ENCODE data around the gene MECR. TPM values are rescaled to one million over a fixed set of nuclear protein-coding genes. Genes with fewer than 3 reads are reported as not detected.

Gene MECR, protein sequence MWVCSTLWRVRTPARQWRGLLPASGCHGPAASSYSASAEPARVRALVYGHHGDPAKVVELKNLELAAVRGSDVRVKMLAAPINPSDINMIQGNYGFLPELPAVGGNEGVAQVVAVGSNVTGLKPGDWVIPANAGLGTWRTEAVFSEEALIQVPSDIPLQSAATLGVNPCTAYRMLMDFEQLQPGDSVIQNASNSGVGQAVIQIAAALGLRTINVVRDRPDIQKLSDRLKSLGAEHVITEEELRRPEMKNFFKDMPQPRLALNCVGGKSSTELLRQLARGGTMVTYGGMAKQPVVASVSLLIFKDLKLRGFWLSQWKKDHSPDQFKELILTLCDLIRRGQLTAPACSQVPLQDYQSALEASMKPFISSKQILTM
- 20.5 and 22.5 TPM in 2 replicates for total RNA-seq
- long read RNA-seq, transcript MECR-202 (10 exons, 2,416 nt), result minor isoform, 7 of 95 reads
- long read RNA-seq, transcript MECR-201 (10 exons, 1,353 nt), result major isoform, 39 of 95 reads
- long read RNA-seq, partial matches to known transcripts, result 12 of 95 reads
- long read RNA-seq, other reads (novel, unspliced or antisense), result 37 of 95 reads

DNA sequence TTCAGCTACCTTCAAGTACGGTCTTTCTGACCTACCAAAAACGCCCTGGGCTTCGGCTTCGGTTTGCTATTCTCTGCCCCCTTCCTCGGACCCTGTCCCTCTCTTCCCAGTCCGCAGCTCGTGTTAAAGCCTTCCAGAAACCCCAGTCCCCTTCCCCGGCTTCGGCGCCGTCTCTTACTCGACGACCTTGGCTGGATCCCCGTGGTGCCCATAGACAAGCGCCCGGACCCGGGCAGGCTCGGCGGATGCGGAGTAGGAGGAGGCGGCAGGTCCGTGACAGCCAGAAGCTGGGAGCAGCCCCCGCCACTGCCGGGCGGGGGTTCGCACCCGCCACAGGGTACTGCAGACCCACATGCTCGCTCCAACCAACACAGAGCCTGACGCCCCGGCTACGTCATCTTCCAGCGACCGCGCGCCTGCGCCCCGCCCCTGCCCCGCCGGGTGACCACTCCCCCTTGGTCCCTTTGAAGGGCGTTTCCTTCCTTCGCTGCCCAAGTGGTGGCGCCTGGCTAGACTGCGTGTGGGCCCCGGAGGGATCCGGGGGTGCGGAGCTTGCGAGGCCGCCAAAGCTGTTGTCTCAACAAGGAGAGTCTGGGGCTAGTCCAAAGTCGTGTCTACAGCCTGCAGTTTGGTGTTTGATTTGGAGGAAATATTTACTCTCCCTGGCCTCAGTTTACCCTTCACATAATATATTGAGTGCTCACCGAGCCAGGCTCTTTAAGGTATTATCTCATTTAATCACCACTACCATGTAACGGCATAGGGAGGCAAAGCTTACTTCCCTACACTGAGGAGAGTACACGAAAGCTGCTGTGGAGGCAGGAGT lies at the start of gene MECR:
Gene MECR, minus strand, starts transcription at position 382 of the 826 bp plus-strand sequence. Its CDS starts 28 bp downstream, at position 354.
- Mint-ChIP-seq H3K9me3 (ENCODE audit: unreplicated experiment) (no peaks in the 10 kb centered on the region), H3K36me3 (ENCODE audit: unreplicated experiment) (no peaks in the 10 kb centered on the region), H3K4me1 (ENCODE audit: unreplicated experiment) (peaks cover 19% of the 10 kb centered on the region), H3K27me3 (ENCODE audit: unreplicated experiment) (peaks cover 14% of the 10 kb centered on the region), H3K4me3 (ENCODE audit: unreplicated experiment) (peak within 1 kb of the TSS; percentile 97), H3K27ac (ENCODE audit: unreplicated experiment) (peak within 1 kb of the TSS; percentile 93)
- TF ChIP-seq, protein P1, sequence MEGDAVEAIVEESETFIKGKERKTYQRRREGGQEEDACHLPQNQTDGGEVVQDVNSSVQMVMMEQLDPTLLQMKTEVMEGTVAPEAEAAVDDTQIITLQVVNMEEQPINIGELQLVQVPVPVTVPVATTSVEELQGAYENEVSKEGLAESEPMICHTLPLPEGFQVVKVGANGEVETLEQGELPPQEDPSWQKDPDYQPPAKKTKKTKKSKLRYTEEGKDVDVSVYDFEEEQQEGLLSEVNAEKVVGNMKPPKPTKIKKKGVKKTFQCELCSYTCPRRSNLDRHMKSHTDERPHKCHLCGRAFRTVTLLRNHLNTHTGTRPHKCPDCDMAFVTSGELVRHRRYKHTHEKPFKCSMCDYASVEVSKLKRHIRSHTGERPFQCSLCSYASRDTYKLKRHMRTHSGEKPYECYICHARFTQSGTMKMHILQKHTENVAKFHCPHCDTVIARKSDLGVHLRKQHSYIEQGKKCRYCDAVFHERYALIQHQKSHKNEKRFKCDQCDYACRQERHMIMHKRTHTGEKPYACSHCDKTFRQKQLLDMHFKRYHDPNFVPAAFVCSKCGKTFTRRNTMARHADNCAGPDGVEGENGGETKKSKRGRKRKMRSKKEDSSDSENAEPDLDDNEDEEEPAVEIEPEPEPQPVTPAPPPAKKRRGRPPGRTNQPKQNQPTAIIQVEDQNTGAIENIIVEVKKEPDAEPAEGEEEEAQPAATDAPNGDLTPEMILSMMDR (IDR thresholded peaks at IDR 0.05), result peak; percentile 32
- peak; percentile 97 for DNase-seq (ENCODE audit: extremely low spot score, unreplicated experiment)

DNA sequence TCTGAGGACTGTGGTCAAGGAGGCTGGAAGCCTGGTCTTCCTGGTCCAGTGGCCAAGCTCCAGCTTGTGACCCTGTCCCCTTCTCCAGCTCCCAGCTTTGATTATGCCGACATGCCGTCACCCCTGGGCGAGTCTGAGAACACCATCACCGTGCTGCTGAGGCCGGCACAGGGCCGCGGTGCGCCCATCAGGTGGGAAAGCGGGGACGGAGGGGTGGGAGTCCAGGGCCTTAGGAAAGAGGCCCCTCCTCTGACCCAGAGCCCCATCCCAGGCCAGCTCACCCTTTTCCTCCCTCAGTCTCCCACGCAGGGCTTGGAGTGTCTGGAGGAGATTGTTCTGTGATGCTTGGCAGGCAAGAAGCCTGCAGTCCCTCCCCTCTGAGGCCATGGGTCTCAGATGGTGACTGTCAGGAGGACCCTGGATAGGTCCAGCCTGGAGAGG lies 49.2 kb upstream of the MECR start:
- Mint-ChIP-seq H3K9me3 (ENCODE audit: unreplicated experiment) (no peaks in the 10 kb centered on the region), H3K27me3 (ENCODE audit: unreplicated experiment) (no peaks in the 10 kb centered on the region), H3K27ac (ENCODE audit: unreplicated experiment) (no peak overlapping the region), H3K4me1 (ENCODE audit: unreplicated experiment) (peaks cover 5% of the 10 kb centered on the region), H3K36me3 (ENCODE audit: unreplicated experiment) (no peaks in the 10 kb centered on the region), H3K4me3 (ENCODE audit: unreplicated experiment) (no peak overlapping the region)
- TF ChIP-seq, protein P1 (IDR thresholded peaks at IDR 0.05), result no peak
- DNase-seq (ENCODE audit: extremely low spot score, unreplicated experiment), result no peak

DNA sequence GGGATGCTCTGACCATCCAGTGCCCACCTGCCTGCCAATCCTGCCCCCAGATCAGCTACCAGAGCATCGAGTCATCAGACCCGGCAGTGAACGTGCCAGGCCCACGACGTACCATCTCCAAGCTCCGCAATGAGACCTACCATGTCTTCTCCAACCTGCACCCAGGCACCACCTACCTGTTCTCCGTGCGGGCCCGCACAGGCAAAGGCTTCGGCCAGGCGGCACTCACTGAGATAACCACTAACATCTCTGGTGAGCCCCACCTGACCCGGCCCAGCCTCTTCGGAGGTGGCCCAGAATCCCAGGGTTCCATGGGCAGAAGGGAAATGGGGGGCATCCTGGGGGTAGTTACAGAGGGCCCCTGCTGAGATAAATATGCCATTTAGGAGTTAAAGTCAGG lies 48.7 kb upstream of the MECR start:
- no peaks in the 10 kb centered on the region for H3K27me3 Mint-ChIP-seq (ENCODE audit: unreplicated experiment)
- TF ChIP-seq, protein P1 (IDR thresholded peaks at IDR 0.05), result no peak
- H3K36me3 Mint-ChIP-seq (ENCODE audit: unreplicated experiment), result no peaks in the 10 kb centered on the region
- DNase-seq (ENCODE audit: extremely low spot score, unreplicated experiment), result no peak
- H3K4me3 Mint-ChIP-seq (ENCODE audit: unreplicated experiment), result no peak overlapping the region
- H3K9me3 Mint-ChIP-seq (ENCODE audit: unreplicated experiment), result no peaks in the 10 kb centered on the region
- no peak overlapping the region for H3K27ac Mint-ChIP-seq (ENCODE audit: unreplicated experiment)
- peaks cover 5% of the 10 kb centered on the region for H3K4me1 Mint-ChIP-seq (ENCODE audit: unreplicated experiment)

DNA sequence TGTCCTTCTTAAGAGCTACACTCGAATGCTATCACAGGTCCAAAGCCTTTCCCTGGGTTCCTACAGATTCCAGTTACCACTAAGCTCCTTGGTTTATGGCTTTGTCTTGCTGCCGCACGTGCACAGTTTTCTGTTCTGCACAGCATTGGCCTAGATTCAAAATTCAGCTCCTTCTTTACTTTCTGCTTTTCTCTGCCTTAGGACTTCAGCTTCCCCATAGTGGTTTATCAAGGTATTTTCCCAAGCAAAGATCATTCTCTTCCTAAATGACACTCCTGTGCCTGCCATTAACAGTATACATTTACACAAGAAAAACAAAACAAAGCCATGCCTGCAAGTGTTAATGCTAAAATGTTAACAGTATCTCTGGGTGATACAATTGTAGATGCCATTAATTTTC lies 47.4 kb upstream of the MECR start:
- Mint-ChIP-seq H3K27me3 (ENCODE audit: unreplicated experiment) (no peaks in the 10 kb centered on the region), H3K27ac (ENCODE audit: unreplicated experiment) (no peak overlapping the region), H3K9me3 (ENCODE audit: unreplicated experiment) (no peaks in the 10 kb centered on the region), H3K4me1 (ENCODE audit: unreplicated experiment) (no peaks in the 10 kb centered on the region), H3K4me3 (ENCODE audit: unreplicated experiment) (no peak overlapping the region), H3K36me3 (ENCODE audit: unreplicated experiment) (no peaks in the 10 kb centered on the region)
- TF ChIP-seq, protein P1 (IDR thresholded peaks at IDR 0.05), result no peak
- DNase-seq (ENCODE audit: extremely low spot score, unreplicated experiment), result no peak

All from osteocyte (in vitro differentiated cells).